HEK293T (cell line): ENCODE measurements around the gene MPHOSPH9.

ENCODE experiments used
- ARNT ChIP-seq: fragments of 450-650 bp; IDR thresholded peaks from 2 replicates; pipeline ENCODE4 v1.6.1; 2017; ENCODE audit warnings: mild to moderate bottlenecking
- BHLHE40 ChIP-seq: fragments of 450-650 bp; IDR thresholded peaks from 2 replicates; pipeline ENCODE4 v1.6.1; 2016; ENCODE audit warnings: mild to moderate bottlenecking, moderate library complexity, borderline replicate concordance
- CTBP1 ChIP-seq: fragments of 450-650 bp; IDR thresholded peaks from 2 replicates; pipeline ENCODE4 v1.6.1; 2016; ENCODE audit warnings: borderline replicate concordance
- FOXA1 ChIP-seq: fragments of 450-650 bp; IDR thresholded peaks from 2 replicates; pipeline ENCODE4 v1.6.1; 2016; ENCODE audit warnings: mild to moderate bottlenecking
- FOXK2 ChIP-seq: fragments of 450-650 bp; IDR thresholded peaks from 2 replicates; pipeline ENCODE4 v1.6.1; 2016; ENCODE audit warnings: mild to moderate bottlenecking
- FOXM1 ChIP-seq: fragments of 450-650 bp; IDR thresholded peaks from 2 replicates; pipeline ENCODE4 v1.6.1; 2017; ENCODE audit warnings: mild to moderate bottlenecking, borderline replicate concordance
- HDGF ChIP-seq: fragments of 450-650 bp; IDR thresholded peaks from 2 replicates; pipeline ENCODE4 v1.6.1; 2017; ENCODE audit warnings: antibody characterized with exemption, borderline replicate concordance
- L3MBTL2 ChIP-seq: fragments of 450-650 bp; conservative IDR thresholded peaks from 2 replicates; pipeline ENCODE4 v1.6.1; 2016; ENCODE audit warnings: mild to moderate bottlenecking
- NFRKB ChIP-seq: fragments of 450-650 bp; IDR thresholded peaks from 2 replicates; pipeline ENCODE4 v1.6.1; 2016; ENCODE audit warnings: mild to moderate bottlenecking, moderate library complexity
- SP1 ChIP-seq: fragments of 450-650 bp; IDR thresholded peaks from 2 replicates; pipeline ENCODE4 v1.6.1; 2017
- SUZ12 ChIP-seq: fragments of 450-650 bp; IDR thresholded peaks from 2 replicates; pipeline ENCODE4 v1.6.1; 2016; ENCODE audit warnings: mild to moderate bottlenecking
- TARDBP ChIP-seq: fragments of 450-650 bp; IDR thresholded peaks from 2 replicates; pipeline ENCODE4 v1.6.1; 2016
- ZNF384 ChIP-seq: fragments of 450-650 bp; IDR thresholded peaks from 2 replicates; pipeline ENCODE4 v1.6.1; 2016

GRCh38 chr12:123164222-123164621, 68.7 kb downstream of the MPHOSPH9 start:
- no peak for TF ChIP-seq FOXK2
- TF ChIP-seq SP1 = no peak
- no peak for TF ChIP-seq FOXM1
- no peak for TF ChIP-seq FOXA1
- no peak for TF ChIP-seq ZNF384
- no peak for TF ChIP-seq TARDBP
- TF ChIP-seq HDGF = no peak
- no peak for TF ChIP-seq CTBP1
- TF ChIP-seq SUZ12 = no peak
- TF ChIP-seq L3MBTL2 = no peak
- TF ChIP-seq ARNT = no peak
- no peak for TF ChIP-seq NFRKB
- no peak for TF ChIP-seq BHLHE40
